RPMI8226 (cell line): ENCODE results near the gene GPX2.

Experiments
- DNase-seq: peaks from one replicate; pipeline ENCODE4 v3.0.0-alpha.2; 2015

The GPX2 gene

DNA sequence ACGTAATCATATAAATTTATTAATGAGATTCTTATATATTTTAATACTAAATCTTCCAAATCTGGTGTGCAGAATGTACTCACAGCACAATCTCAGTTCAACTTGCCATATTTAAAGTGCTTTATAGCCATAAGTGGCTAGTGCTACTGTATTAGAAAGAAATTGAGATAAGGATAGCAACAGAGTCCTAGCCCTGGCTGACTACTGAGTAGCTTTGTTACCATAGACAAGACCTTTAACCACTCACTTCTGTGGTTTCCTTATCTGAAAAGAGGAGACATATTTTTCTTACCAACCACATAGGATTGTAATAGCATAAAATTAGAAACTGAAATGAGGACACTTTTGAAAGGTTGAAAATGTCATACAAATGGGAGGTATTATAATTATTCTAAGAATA lies 30.3 kb downstream of the GPX2 start:
- DNase-seq, result no peak

DNA sequence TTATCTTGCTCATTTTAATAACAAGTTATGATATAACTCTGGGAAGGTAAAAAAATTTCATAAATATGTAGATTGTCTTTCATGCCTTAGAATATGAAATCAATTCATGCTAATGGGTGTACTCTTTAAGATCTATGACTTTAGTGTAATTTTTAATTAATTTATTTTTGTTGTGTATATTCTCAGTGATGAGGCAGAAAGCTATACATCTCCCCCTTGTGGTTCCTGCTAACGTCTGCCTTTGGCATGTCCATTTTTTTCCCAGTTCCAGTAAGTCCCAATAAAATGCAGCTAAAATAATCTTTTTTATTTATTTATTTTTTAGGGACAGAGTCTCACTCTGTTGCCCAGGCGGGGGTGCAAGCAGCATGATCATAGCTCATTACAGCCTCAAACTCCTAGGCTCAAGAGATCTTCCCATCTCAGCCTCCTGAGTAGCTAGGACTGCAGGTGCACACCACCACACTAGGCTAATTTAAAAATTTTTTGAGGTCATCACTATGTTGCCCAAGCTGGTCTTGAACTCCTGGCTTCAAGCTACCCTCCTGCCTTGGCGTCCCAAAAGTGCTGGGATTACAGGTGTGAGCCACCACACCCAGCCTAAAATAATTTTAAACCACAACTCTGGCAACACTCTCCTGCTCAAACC lies 31.6 kb downstream of the GPX2 start:
- no peak for DNase-seq

DNA sequence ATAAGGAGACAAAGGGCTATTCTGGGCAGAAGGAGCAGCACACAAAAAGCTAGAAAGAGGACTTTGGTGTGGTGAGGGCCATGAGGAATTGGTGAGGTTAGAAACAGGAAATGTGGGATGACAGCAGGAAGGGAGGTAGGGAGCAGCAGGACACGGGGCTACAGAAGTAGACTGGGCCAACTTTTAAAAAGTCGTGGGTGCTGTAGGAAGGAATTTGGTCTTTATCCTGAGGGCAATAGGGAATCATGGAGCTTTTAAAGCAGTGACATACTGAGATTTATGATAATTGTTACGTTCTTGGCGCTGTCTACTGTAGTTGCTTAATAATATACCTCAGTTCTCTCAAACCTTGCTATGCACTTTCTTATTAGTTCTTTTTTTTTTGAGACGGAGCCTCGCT lies 36.5 kb downstream of the GPX2 start:
- DNase-seq, result no peak

DNA sequence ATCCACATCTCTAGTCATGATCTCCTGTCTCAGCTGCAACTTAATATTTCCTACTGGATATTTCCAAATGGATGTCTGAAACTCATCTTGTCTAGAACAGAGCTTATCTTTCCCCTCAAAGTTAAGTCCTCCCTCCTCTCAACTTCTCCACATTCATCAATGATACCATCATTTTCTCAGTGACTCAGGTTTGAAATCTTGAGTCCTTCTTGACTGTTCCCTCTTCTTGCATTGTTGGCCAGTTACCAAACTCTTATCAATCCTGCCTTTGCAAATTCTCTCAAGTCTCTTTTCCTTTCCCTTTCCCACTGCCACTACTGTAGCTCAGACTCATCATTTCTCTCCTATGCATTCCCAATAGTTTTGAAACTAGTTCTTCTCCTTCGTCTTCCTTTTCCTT lies 42.6 kb downstream of the GPX2 start:
- DNase-seq, result no peak

DNA sequence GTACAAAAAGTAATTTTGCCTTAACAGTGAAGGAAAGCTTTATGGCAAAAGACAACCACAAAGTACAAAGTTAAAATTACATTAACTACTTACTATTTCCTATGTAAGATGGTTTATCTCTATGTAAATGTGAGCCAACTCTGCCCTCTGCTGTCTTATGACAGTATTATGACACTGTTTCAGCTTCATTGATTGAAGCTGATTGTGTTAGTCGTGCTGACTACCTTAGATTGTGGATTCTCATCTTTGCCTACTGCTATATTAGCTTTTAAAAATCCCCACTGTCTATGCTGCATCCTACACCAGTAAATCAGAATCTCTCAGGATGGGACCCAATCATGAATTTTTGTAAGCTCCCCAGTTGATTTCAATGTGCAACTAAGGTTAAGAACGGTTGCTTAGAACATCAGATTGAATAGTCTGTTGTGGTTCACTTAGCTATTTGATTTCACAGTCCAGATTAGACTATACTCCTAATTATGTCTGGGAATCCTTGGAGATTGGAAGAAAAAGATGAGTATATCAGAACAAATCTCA lies 50.6 kb downstream of the GPX2 start:
- DNase-seq, result peak; percentile 60

DNA sequence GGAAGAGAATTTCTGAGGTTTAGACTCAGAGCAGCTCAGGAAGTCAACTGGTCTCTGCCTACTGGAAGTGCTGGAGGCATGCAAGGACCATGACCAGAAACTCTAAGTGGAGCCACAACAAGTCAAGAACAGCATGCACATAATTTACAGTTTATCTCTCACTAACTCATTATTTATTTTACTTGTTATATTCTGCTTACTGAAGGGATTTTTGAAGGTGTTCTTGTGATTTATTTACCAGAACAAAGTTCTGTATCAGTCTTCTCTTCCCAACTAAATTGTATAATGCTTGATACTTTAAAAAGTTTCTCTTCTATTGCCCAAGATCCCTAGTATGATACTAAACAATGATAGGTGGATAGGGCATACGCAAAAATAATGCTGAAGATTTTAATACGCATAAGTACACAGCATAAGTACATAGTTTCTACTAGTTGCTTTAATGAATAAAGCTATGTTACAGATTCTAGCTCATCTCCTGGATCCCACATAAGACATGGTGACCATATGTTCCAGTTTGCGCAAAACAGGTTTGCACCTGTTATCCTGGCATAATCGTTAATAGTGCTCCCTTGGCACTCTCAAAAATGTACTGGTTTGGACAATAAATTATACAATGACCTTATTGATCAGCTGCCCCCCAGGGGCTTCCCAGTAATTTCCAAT lies 51.2 kb downstream of the GPX2 start:
- no peak for DNase-seq

- DNase-seq, result no peak
Measured at GRCh38 chr14:64889352-64889751, 53.2 kb downstream of the GPX2 start.
